SW480 (cell line): ENCODE data around the gene POR.

Source experiments
- DNase-seq: peaks from one replicate; pipeline ENCODE4 v3.0.0-alpha.2; 2016; ENCODE audit warnings: low spot score

Gene POR

GRCh38 chr7:75953931-75954330 is 39.0 kb downstream of the POR start:
- DNase-seq: no peak

GRCh38 chr7:75955331-75955955 is 40.5 kb downstream of the POR start:
- no peak for DNase-seq

GRCh38 chr7:75957021-75957736 is 42.2 kb downstream of the POR start:
- peak; percentile 70 for DNase-seq

DNA sequence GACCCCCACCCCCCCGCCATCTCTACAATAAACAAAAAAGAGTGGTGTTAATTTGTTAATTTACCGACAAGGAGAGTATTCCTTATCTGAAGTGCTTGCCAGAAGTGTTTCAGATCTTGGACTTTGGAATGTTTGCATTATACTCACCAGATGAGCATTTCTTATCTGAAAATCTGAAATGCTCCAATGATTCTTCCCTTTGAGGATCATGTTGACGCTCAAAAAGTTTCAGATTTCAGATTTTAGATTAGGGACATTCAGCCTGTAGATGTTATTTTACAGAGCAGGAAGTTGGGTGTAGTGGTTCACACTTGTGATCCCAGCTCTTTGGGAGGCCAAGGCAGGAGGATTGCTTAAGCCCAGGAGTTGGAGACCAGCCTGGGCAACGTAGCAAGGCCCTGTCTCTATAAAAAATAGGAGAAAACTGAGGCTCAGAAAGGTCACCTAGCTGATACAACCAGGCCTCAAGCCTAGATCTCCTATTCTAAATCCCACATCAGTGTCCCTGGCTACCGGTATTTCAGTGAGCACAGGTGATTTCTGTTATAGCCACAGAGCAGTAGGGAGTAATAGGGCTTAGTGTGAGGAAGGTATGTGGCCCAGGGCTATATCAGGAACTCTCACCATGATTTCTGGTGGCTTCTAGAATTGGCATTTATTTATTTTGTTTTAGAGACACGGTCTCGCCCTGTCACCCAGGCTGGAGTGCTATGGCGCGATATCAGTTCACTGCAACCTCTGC is 44.0 kb downstream of the POR start:
- DNase-seq: no peak

- DNase-seq: no peak
These were observed 45.4 kb downstream of the POR start for GRCh38 chr7:75960372-75960771.

DNA sequence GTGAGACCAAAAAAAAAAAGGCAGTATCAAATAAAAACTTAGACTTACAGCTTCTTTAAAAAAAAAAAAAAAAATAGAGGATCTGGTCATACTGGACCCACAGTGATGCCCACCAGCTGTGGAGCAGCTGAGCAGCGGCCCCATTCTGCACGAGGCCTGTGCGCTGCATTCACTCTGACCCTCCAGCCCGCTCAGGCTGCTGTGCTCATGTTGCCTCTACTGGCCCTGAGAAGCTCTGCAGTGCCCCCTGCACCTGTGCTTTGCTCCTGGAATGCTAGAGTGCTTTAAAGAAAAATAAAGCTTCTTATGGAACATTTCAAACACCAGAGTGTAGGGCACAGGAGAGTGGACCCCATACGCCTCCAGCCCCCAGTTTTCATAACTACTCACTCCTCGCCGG is 46.3 kb downstream of the POR start:
- DNase-seq: no peak

DNA sequence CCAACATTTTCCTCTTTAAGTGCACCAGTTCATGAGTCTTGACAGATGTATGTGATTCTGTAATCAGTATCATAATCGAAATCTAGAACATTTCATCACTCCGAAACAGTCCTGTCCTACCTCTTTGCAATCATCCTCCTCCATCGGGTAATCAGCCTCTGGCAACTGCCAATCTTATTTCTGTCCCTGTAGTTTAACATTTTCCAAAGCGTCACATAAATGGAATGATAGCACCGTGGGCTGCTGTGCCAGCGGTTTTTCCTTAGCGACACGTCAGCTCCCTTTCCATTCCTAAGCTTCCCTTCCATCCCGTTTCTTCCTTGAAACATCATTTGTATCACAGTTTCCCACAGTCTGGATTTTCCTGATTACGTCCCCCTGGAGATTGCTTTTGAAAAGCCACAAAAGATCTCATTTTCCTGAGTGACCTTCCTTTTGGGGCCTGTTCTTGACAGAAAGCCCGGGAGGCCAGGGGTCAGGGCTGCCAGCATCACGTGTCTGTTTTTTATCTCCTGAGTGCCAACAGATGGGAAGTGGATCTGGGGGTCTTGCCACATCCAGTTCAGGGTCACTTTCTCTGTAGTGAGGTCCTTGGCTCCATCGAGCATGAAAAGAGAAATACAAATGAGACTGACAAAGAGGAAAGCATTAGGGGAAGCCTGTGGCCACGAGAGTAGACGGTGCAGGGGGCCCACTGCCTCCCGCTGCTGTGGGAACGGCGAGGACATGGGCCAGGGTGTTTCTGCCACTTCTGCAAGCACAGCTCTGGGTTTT is 47.8 kb downstream of the POR start:
- no peak for DNase-seq

DNA sequence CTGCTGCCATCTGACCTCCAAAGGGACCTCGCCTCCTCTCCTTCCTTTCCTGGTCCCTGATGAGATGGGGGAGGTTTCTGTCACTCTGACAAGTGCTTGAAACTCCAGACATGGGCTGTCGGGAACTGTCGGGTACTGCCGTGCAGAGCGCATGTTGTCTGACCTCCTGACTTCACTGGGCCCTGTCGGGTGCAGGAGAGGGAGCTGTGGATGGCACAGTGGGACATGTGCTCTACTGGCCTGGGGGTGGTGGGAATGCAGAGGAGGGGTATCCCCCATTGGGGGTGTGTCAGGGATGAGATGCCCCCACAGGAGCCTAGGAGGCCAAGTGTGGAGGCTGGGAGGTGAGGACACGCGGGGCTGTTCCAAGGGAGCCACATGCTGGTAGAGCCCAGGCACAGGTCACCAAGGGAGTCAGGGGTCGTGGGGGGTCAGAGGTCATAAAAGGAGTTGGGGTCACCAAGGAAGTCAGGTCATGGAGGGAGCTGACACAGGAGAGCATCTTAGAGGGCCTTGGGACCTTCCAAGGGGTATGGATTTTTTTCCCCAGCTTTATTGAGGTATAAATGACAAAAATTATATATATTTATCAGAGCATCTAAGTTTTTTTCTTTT is 48.5 kb downstream of the POR start:
- DNase-seq: no peak

GRCh38 chr7:75965617-75966016 is 50.7 kb downstream of the POR start:
- DNase-seq: no peak

- DNase-seq: no peak
These were observed 51.4 kb downstream of the POR start for GRCh38 chr7:75966190-75966961.

GRCh38 chr7:75967055-75967454 is 52.1 kb downstream of the POR start:
- no peak for DNase-seq

DNA sequence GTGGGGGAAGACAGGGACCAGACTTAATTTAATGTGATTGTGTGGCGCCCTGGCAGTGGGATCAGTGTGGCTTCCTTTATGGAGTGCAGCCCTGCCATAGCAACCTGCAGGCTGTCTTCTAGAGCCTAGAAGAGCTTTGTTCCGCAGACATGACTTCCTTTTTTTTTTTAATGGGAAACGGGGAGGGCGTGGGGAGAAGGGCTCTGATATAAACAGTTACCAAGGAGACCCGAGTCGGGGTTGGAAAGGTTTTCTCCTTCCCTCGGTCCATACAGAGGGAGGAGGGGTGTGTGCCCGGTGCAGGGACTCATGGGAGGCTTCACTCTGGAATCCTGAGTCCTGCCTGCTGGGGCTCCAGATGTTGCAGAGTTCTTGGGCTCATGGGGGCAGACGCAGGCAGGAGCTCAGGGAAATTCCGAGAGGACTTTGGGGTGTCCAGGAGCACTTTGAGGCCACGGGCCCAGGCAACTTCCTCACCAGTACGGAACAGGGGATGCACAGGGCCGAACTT is 52.6 kb downstream of the POR start:
- DNase-seq: no peak

GRCh38 chr7:75968012-75968411 is 53.1 kb downstream of the POR start:
- no peak for DNase-seq

DNA sequence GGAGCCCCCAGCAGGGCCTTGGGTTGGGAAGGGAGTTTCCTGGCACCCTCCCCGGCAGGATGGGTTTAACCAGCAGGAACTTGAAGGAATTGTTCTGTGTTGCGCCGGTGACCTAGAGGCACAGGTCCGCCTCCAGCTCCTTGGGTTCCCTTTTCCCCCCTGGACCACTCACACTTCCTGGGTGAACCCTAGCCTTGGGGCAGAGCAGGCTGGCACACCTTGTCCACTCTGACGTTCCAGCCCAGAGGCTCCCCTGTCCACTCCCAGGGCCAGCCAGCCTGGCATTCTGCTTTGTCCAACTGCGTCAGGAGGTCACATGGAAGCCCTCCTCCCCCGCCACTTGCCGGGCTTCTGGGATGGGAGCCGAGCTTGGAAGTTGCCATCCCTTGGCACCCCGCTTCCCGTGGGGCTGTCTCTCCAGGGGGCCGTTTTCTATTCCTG is 53.6 kb downstream of the POR start:
- no peak for DNase-seq

GRCh38 chr7:75969182-75969581 is 54.2 kb downstream of the POR start:
- DNase-seq: no peak

GRCh38 chr7:75969704-75970498 is 54.9 kb downstream of the POR start:
- no peak for DNase-seq

DNA sequence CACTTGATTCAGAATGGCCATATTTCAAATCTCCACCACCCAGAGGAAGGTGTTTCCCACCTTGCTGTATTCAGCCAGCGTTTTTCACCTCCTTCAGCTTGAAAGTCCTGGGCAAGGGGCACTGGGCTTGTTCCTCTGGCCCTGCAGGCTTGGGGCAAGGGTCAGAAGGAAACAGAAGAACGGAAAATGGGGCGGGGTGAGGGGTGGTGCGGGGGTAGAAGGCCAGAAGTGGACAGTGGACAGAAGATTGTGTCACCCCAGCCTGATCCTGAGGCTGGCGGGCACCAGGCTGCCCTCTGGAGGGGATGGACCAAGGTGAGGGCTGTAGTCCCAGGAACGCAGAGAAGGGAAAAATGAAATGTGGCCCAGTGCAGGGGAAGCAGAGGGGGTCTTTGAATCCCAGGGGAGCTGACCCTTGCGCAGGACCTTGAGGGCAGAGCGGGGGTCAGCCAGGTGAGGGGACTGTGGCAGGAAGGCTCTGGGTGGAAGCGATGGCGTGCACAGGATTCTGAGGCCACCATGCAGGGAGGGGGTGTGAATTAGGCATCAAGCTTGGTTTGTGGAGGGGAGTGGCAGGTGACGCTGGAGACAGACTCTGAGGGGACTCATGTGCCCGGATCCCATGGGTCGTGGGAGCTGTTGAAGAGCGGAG is 56.5 kb downstream of the POR start:
- DNase-seq: no peak

DNA sequence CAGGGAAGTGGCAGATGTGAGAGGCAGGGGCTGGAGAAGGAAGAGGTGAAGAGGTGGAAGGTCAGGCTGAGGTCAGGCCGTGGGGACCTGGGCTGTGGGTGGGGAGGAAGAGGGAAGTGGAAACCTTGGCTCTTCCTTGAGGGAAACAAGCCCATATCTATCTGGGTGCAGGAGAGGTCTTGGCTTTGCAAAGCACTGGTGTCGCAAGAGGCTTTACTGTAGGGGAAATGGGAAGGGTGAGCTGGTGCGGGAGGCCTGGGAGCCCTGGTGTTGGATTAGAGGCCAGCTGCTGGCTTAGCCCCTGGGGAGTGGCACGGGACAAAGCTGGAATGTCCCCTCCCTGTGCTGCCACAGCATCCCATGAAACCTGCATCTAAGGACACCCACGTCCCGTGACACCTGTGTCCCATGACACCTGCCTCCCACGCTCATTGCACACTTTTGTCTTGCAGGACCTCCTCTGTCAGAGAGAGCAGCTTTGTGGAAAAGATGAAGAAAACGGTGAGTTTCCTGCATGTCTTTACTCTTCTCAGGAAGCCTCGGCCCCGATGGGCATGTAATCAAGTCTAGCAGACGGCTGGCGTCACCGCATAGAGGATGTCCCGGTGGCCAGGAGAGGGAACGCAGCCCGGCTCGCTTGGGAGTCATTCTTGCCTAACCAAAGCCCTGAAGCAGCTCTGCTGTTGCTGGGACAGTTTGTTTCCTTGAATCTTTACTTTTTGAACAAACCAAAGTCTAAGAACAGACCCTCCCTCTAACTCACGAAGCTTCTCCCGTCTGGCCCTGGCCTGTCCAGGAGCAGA is 57.2 kb downstream of the POR start:
- DNase-seq: no peak

GRCh38 chr7:75977743-75978142 is 62.8 kb downstream of the POR start:
- no peak for DNase-seq
